ENCODE measurements around the gene TOMM70. TPM values are rescaled to one million over a fixed set of nuclear protein-coding genes. Genes with fewer than 3 reads are reported as not detected.

TOMM70 gene
- total RNA-seq, 1 donor from 2014 or later, result 59.0 TPM

GRCh38 chr3:100316641-100317069 lies 84.2 kb downstream of the TOMM70 start:
- H3K4me3 ChIP-seq (ENCODE audit: low read length in 3 of 3), result no peak overlapping the region
- H3K9ac ChIP-seq (ENCODE audit: low read depth in 1 of 3, low read length in 3 of 3), result no peak overlapping the region
- peaks cover 2 to 28% (median 24%) of the 10 kb centered on the region in 3 donors for H3K36me3 ChIP-seq (ENCODE audit: control insufficient read depth in 3 of 3, insufficient read depth in 3 of 3, low read length in 3 of 3)
- no peaks in the 10 kb centered on the region for H3K9me3 ChIP-seq (ENCODE audit: control insufficient read depth in 3 of 3, low read length in 3 of 3)
- no peaks in the 10 kb centered on the region for H3K27me3 ChIP-seq (ENCODE audit: control insufficient read depth in 3 of 3, insufficient read depth in 3 of 3, low read length in 3 of 3)
- no peaks in the 10 kb centered on the region for H3K4me1 ChIP-seq (ENCODE audit: control insufficient read depth in 3 of 3, insufficient read depth in 3 of 3, low read length in 3 of 3)
- no peak overlapping the region for H3K27ac ChIP-seq (ENCODE audit: low read depth, low read length)

Other genes with a start within 250 kb of the TOMM70 start
- 45.9 TPM for gene TBC1D23, start 140.1 kb downstream of the TOMM70 start, total RNA-seq
- gene NIT2, start 66.3 kb downstream of the TOMM70 start, total RNA-seq, result 11.0 TPM
- gene LNP1, start 450 bp upstream of the TOMM70 start, total RNA-seq, result 7.3 TPM
- gene TMEM45A, start 91.5 kb upstream of the TOMM70 start, total RNA-seq, result 15.7 TPM
- not detected for gene ADGRG7, start 208.5 kb upstream of the TOMM70 start, total RNA-seq

All from skeletal muscle tissue (tissue), 4 donors.